B cell (primary cell): Measurements from ENCODE around the gene TEDC1. TPM values are rescaled to one million over a fixed set of nuclear protein-coding genes. Genes with fewer than 3 reads are reported as not detected.

Experiments
- ATAC-seq: fragments of 200-7000 bp; cut with Tn5 transposase; one replicate; pipeline ENCODE4 v1.10.0; 2021; ENCODE audit warnings: low read depth, mild to moderate bottlenecking, moderate number of reproducible peaks, moderate library complexity
- CTCF ChIA-PET: fragments of 350-600 bp; sonication (Branson Sonifier 250); formaldehyde crosslinking; loops from one replicate; lab custom pipeline; 2021; ENCODE audit warnings: antibody characterized with exemption, inconsistent platforms; lab: Charles Lee
- POLR2A ChIA-PET: fragments of 350-600 bp; sonication (Branson Sonifier 250); formaldehyde crosslinking; loops from one replicate; lab custom pipeline; 2021; ENCODE audit warnings: antibody characterized with exemption; lab: Charles Lee
- DNase-seq: peaks from one replicate; pipeline ENCODE4 v3.0.0; 2013
- H2AFZ ChIP-seq: 2 replicates; pipeline ENCODE4 v1.6.1; 2012; ENCODE audit warnings: mild to moderate bottlenecking, low read depth, low read length; ENCODE audit not compliant: insufficient read depth, poor library complexity, severe bottlenecking
- H3K27ac ChIP-seq, 2 donors: 1 replicate in 1 of 2; 2 replicates in 1 of 2; pipeline ENCODE4 v1.5.1; 2012 to 2013; ENCODE audit warnings: low read length in 2 of 2, mild to moderate bottlenecking in 2 of 2, moderate library complexity in 1 of 2
- H3K27me3 ChIP-seq, 4 experiments: fragments of 200-600 bp in 1 of 4; sonication (generic) in 1 of 4; replicated peaks in 1 of 4; 1 replicate in 2 of 4; 2 replicates in 2 of 4; pipeline versions ENCODE4 v1.6.1 to v1.7.0; 2013 to 2016; ENCODE audit warnings: low read length in 3 of 4, mild to moderate bottlenecking in 2 of 4, mixed read lengths in 1 of 4, moderate library complexity in 1 of 4; ENCODE audit not compliant: insufficient read depth in 4 of 4, control insufficient read depth in 3 of 4; ENCODE audit errors: control extremely low read depth in 1 of 4
- H3K36me3 ChIP-seq, 2 experiments: replicated peaks in 1 of 2; 1 replicate in 1 of 2; 2 replicates in 1 of 2; pipeline versions ENCODE4 v1.6.1 to v1.7.1; 2013; ENCODE audit warnings: low read length in 1 of 2; ENCODE audit not compliant: insufficient read depth in 2 of 2, control insufficient read depth in 1 of 2; ENCODE audit errors: control extremely low read depth in 1 of 2, extremely low read depth in 1 of 2
- H3K4me1 ChIP-seq, 2 donors: fragments of 200-600 bp in 1 of 2; sonication (generic) in 1 of 2; 1 replicate in 1 of 2; 2 replicates in 1 of 2; pipeline versions ENCODE4 v1.5.1 to v1.6.1; 2013 to 2017; ENCODE audit warnings: low read length in 2 of 2; ENCODE audit not compliant: control insufficient read depth in 2 of 2, insufficient read depth in 2 of 2
- H3K4me2 ChIP-seq: replicated peaks from 2 replicates; pipeline ENCODE3; 2012; ENCODE audit warnings: mild to moderate bottlenecking, low read depth, low read length; ENCODE audit not compliant: poor library complexity, severe bottlenecking
- H3K4me3 ChIP-seq, 5 experiments: fragments of 200-600 bp in 1 of 5; sonication (generic) in 1 of 5; 1 replicate in 3 of 5; 2 replicates in 2 of 5; pipeline versions ENCODE4 v1.5.1 to v1.7.0; 2011 to 2016; ENCODE audit warnings: low read length in 4 of 5, mild to moderate bottlenecking in 4 of 5, low read depth in 2 of 5, control low read depth in 1 of 5, moderate library complexity in 1 of 5; ENCODE audit not compliant: insufficient read depth in 1 of 5; ENCODE audit errors: control extremely low read depth in 1 of 5, extremely low read depth in 1 of 5
- H3K79me2 ChIP-seq: fragments of 200-600 bp; sonication (generic); one replicate; pipeline ENCODE4 v1.6.0; 2016; ENCODE audit warnings: low read length; ENCODE audit not compliant: control insufficient read depth, insufficient read depth
- H3K9ac ChIP-seq: fragments of 200-600 bp; sonication (generic); 2 replicates; pipeline ENCODE4 v1.6.1; 2017; ENCODE audit warnings: mild to moderate bottlenecking, low read length, moderate library complexity
- H3K9me3 ChIP-seq, 3 donors: one replicate each; pipeline versions ENCODE4 v1.6.1 to v1.7.1; 2013; ENCODE audit warnings: low read length in 2 of 3; ENCODE audit not compliant: control insufficient read depth in 2 of 3, insufficient read depth in 1 of 3; ENCODE audit errors: control extremely low read depth in 1 of 3
- H4K20me1 ChIP-seq: 2 replicates; pipeline ENCODE4 v1.6.0; 2012; ENCODE audit warnings: mild to moderate bottlenecking, low read length; ENCODE audit not compliant: insufficient read depth, control insufficient read depth, poor library complexity, severe bottlenecking
- H3K27ac Mint-ChIP-seq: one replicate; pipeline ENCODE4 v1.8.0; 2021; ENCODE audit warnings: mixed read lengths
- H3K27me3 Mint-ChIP-seq: one replicate; pipeline ENCODE4 v1.8.0; 2021; ENCODE audit warnings: mixed read lengths
- H3K4me1 Mint-ChIP-seq: one replicate; pipeline ENCODE4 v1.8.0; 2021; ENCODE audit warnings: mixed read lengths
- H3K4me3 Mint-ChIP-seq: one replicate; pipeline ENCODE4 v1.8.0; 2021; ENCODE audit warnings: mixed read lengths
- H3K9me3 Mint-ChIP-seq: one replicate; pipeline ENCODE4 v1.8.0; 2022; ENCODE audit warnings: mixed read lengths; ENCODE audit not compliant: insufficient read depth
- CTCF ChIP-seq: fragments of 200-600 bp; IDR thresholded peaks from one replicate; pipeline ENCODE4 v1.8.0; 2022; ENCODE audit warnings: antibody characterized with exemption, mild to moderate bottlenecking
- EZH2 ChIP-seq: IDR thresholded peaks from 2 replicates; pipeline ENCODE4 v1.6.1; 2012; ENCODE audit warnings: borderline replicate concordance, low read depth, mild to moderate bottlenecking, moderate library complexity, low read length; ENCODE audit not compliant: insufficient read depth, poor library complexity, severe bottlenecking
- WGBS: methylation state at CpG from one replicate; pipeline ENCODE4 v1.1.5; 2013; ENCODE audit warnings: missing lambda C conversion rate; ENCODE audit not compliant: insufficient coverage; 5-methylcytosine and 5-hydroxymethylcytosine counted together
- intact Hi-C: fragments of 100-400 bp; cut with micrococcal nuclease; formaldehyde crosslinking; loops from one replicate; pipeline ENCODE4 v1.10.0; 2022
- polyA plus RNA-seq: library from polyadenylated mRNA; depleted of rRNA; stranded (reverse); fragments of >200 nt; gene quantifications from 2 replicates; pipeline ENCODE4 v1.2.3, GENCODE V29; 2012
- total RNA-seq, 2 donors: library from RNA; stranded (reverse); fragments of 120-200 nt in 1 of 2; gene quantifications; 1 replicate in 1 of 2; 2 replicates in 1 of 2; pipeline versions ENCODE4 v1.2.3 to v1.2.4, GENCODE V29; 2013 to 2022

TEDC1 gene
- total and polyA plus RNA-seq, 2 donors (not counting 1 experiment from before 2014, with no cell fraction given): 19.7 to 22.2 TPM

- H3K4me2 ChIP-seq: peak overlapping the region; percentile 95
- peak overlapping the region; percentile 43 for H3K9ac ChIP-seq
- POLR2A ChIA-PET: interaction anchor here (0.6 to 1.2 kb wide), 3 partner anchors 12 to 467 kb away, joined by 3 to 6 read pairs (median 3); no protein-coding TSS in a partner anchor
- peaks cover 71 to 79% of the 10 kb centered on the region in 2 donors for H3K4me1 ChIP-seq
- H4K20me1 ChIP-seq: peaks cover 10% of the 10 kb centered on the region
- Mint-ChIP-seq H3K4me1 (peaks cover 64% of the 10 kb centered on the region), H3K27ac (peak overlapping the region; percentile 89), H3K4me3 (peak overlapping the region; percentile 70), H3K9me3 (no peaks in the 10 kb centered on the region), H3K27me3 (no peaks in the 10 kb centered on the region)
- intact Hi-C loops: no loop called here
- DNase-seq: peak; percentile 90
- H3K4me3 ChIP-seq: peak overlapping the region in 2 of 5 experiments; percentile 38 to 49
- H3K27me3 ChIP-seq: peaks cover 0 to 39% (median 11%) of the 10 kb centered on the region in 4 experiments
- no peaks in the 10 kb centered on the region for H3K79me2 ChIP-seq
- ATAC-seq: peak; percentile 7
- 7% methylated on average over 44 of the region's 56 CpGs for WGBS
- no peak overlapping the region for H2AFZ ChIP-seq
- peaks cover 0 to 40% (median 0%) of the 10 kb centered on the region in 3 donors for H3K9me3 ChIP-seq
- CTCF ChIA-PET: interaction anchor here (7.3 kb wide), 1 partner anchor 13 kb away, joined by 121 read pairs; the partner anchor contains the start of gene TEDC1
- H3K27ac ChIP-seq: peak overlapping the region; percentile 34 to 54
- no peaks in the 10 kb centered on the region for H3K36me3 ChIP-seq
- TF ChIP-seq EZH2 (no peak), CTCF (no peak)
Observed at GRCh38 chr14:105477660-105478397, 13.2 kb upstream of the TEDC1 start.
